Mesothelial cell of epicardium (in vitro differentiated cells): ENCODE results near the gene MEAF6. TPM values are rescaled to one million over a fixed set of nuclear protein-coding genes. Genes with fewer than 3 reads are reported as not detected.
A peak's percentile ranks its signal among the peaks of the same experiment; 100 is the strongest.
"Not testable (repeated sequence)": the region's sequence is repeated elsewhere in the genome, so short reads cannot be mapped to it uniquely, and the experiment has no call there.

Experiments
- DNase-seq, 2 experiments: peaks; one replicate each; pipeline ENCODE4 v3.0.0; 2021; ENCODE audit warnings: low spot score in 2 of 2; ENCODE audit not compliant: unreplicated experiment in 2 of 2
- H3K27ac Mint-ChIP-seq: 2 replicates; pipeline ENCODE4 v1.8.0; 2021; ENCODE audit warnings: mixed read lengths
- H3K27me3 Mint-ChIP-seq: 2 replicates; pipeline ENCODE4 v1.8.0; 2021; ENCODE audit warnings: low read depth, mixed read lengths
- H3K36me3 Mint-ChIP-seq: 2 replicates; pipeline ENCODE4 v1.8.0; 2021; ENCODE audit warnings: mixed read lengths
- H3K4me1 Mint-ChIP-seq: 2 replicates; pipeline ENCODE4 v1.8.0; 2021; ENCODE audit warnings: mixed read lengths
- H3K4me3 Mint-ChIP-seq: 2 replicates; pipeline ENCODE4 v1.8.0; 2021; ENCODE audit warnings: mild to moderate bottlenecking, moderate library complexity, mixed read lengths
- H3K9me3 Mint-ChIP-seq: 2 replicates; pipeline ENCODE4 v1.8.0; 2021; ENCODE audit warnings: mixed read lengths
- total RNA-seq: library from RNA; stranded (reverse); gene quantifications from 3 replicates; pipeline ENCODE4 v1.2.1, GENCODE V29; 2021
- TF ChIP-seq, protein P1 (sequence below): fragments of 200-600 bp; sonication (generic); IDR thresholded peaks from one replicate; pipeline ENCODE4 v1.5.0; 2021; ENCODE audit warnings: antibody characterized with exemption; ENCODE audit not compliant: unreplicated experiment

MEAF6 gene
- total RNA-seq, 1 donor from 2014 or later: 58.7 TPM

DNA sequence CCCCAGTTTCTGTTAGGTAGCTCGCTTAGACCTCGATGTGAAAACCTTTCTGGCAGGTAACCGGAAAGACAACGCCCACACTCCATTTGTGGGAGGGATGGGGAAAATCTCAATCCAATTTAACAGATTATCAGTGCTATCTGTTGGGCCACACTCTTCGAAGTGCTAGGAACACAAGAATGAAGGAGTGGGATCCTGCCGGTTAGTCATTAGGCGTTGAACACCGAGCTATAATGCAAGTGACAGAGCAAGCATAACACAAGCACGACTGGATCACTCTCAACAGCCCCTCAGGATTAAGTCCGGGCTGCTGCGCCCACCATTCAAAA lies 39.0 kb upstream of the MEAF6 start:
- H3K27ac Mint-ChIP-seq: peak overlapping the region; percentile 99
- no peak for DNase-seq
- no peaks in the 10 kb centered on the region for H3K27me3 Mint-ChIP-seq
- H3K4me1 Mint-ChIP-seq: peaks cover 34% of the 10 kb centered on the region
- H3K9me3 Mint-ChIP-seq: no peaks in the 10 kb centered on the region
- TF ChIP-seq, protein P1, sequence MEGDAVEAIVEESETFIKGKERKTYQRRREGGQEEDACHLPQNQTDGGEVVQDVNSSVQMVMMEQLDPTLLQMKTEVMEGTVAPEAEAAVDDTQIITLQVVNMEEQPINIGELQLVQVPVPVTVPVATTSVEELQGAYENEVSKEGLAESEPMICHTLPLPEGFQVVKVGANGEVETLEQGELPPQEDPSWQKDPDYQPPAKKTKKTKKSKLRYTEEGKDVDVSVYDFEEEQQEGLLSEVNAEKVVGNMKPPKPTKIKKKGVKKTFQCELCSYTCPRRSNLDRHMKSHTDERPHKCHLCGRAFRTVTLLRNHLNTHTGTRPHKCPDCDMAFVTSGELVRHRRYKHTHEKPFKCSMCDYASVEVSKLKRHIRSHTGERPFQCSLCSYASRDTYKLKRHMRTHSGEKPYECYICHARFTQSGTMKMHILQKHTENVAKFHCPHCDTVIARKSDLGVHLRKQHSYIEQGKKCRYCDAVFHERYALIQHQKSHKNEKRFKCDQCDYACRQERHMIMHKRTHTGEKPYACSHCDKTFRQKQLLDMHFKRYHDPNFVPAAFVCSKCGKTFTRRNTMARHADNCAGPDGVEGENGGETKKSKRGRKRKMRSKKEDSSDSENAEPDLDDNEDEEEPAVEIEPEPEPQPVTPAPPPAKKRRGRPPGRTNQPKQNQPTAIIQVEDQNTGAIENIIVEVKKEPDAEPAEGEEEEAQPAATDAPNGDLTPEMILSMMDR: no peak
- peaks cover 8% of the 10 kb centered on the region for H3K36me3 Mint-ChIP-seq
- peak overlapping the region; percentile 99 for H3K4me3 Mint-ChIP-seq

- TF ChIP-seq, protein P1: no peak
These were observed 34.8 kb upstream of the MEAF6 start for GRCh38 chr1:37549341-37549740.

DNA sequence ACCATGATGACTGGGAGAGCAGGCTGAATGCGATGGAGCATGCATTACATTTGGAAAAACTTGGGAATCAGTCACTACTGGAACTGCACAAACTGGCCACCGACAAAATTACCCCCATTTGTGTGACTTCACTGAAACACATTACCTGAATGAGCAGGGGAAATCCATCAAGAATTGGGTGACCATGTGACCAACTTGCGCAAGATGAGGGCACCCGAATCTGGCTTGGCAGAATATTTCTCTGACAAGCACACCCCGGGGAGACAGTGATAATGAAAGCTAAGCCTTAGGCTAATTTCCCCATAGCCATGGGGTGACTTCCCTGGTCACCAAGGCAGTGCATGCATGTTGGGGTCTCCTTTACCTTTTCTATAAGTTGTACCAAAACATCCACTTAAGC lies 30.5 kb upstream of the MEAF6 start:
- TF ChIP-seq, protein P1: no peak
- H3K36me3 Mint-ChIP-seq: peaks cover 36% of the 10 kb centered on the region
- H3K27me3 Mint-ChIP-seq: no peaks in the 10 kb centered on the region
- no peaks in the 10 kb centered on the region for H3K9me3 Mint-ChIP-seq
- H3K27ac Mint-ChIP-seq: no peak overlapping the region
- H3K4me3 Mint-ChIP-seq: no peak overlapping the region
- DNase-seq: no peak
- H3K4me1 Mint-ChIP-seq: no peaks in the 10 kb centered on the region

More at GRCh38 chr1:37549341-37549740, 34.8 kb upstream of the MEAF6 start:
- peaks cover 23% of the 10 kb centered on the region for H3K36me3 Mint-ChIP-seq
- no peak overlapping the region for H3K4me3 Mint-ChIP-seq
- DNase-seq: no peak
- H3K4me1 Mint-ChIP-seq: peaks cover 17% of the 10 kb centered on the region
- H3K27me3 Mint-ChIP-seq: no peaks in the 10 kb centered on the region
- no peaks in the 10 kb centered on the region for H3K9me3 Mint-ChIP-seq
- H3K27ac Mint-ChIP-seq: no peak overlapping the region

- Mint-ChIP-seq H3K4me1 (no peaks in the 10 kb centered on the region), H3K4me3 (no peak overlapping the region)
These were observed 30.0 kb upstream of the MEAF6 start for GRCh38 chr1:37544530-37544929.

GRCh38 chr1:37540036-37540785 lies 25.6 kb upstream of the MEAF6 start:
- Mint-ChIP-seq H3K4me3 (no peak overlapping the region), H3K4me1 (no peaks in the 10 kb centered on the region), H3K9me3 (no peaks in the 10 kb centered on the region), H3K36me3 (peaks cover 49% of the 10 kb centered on the region), H3K27ac (no peak overlapping the region), H3K27me3 (no peaks in the 10 kb centered on the region)
- TF ChIP-seq, protein P1: no peak
- no peak for DNase-seq

More at GRCh38 chr1:37544530-37544929, 30.0 kb upstream of the MEAF6 start:
- peaks cover 35% of the 10 kb centered on the region for H3K36me3 Mint-ChIP-seq
- no peaks in the 10 kb centered on the region for H3K9me3 Mint-ChIP-seq
- H3K27ac Mint-ChIP-seq: no peak overlapping the region
- DNase-seq: no peak
- no peaks in the 10 kb centered on the region for H3K27me3 Mint-ChIP-seq
- TF ChIP-seq, protein P1: no peak

DNA sequence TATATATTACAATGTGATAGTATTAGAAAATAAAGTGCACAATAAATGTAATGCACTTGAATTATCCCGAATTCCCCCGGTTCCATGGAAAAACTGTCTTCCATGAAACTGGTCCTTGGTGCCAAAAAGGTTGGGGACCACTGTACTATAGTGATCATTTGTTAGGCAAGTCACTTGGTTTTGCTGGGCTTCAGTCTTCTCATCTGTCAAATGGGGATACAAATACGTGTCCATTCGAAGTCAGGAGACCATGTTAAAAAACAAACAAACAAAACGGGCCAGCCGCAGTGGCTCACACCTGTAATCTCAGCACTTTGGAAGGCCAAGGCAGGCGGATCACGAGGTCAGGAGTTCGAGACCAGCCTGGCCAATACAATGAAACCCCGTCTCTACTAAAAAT lies 24.6 kb upstream of the MEAF6 start:
- H3K9me3 Mint-ChIP-seq, DNase-seq, H3K27me3 Mint-ChIP-seq, H3K27ac Mint-ChIP-seq, H3K4me3 Mint-ChIP-seq, H3K4me1 Mint-ChIP-seq: not testable (repeated sequence)
- peaks cover 42% of the 10 kb centered on the region for H3K36me3 Mint-ChIP-seq
